Suprapubic skin (tissue), 3 donors: ENCODE data around the gene CEBPG.

Experiments
- CTCF ChIP-seq, 2 donors: fragments of 200-600 bp in 1 of 2; fragments of 450-650 bp in 1 of 2; sonication (generic) in 1 of 2; IDR thresholded peaks; one replicate each; pipeline ENCODE4 v1.5.1; 2016 to 2019; ENCODE audit warnings: antibody characterized with exemption in 2 of 2, mild to moderate bottlenecking in 1 of 2, moderate library complexity in 1 of 2
- EP300 ChIP-seq: sonication (generic); formaldehyde crosslinking; IDR thresholded peaks from one replicate; pipeline ENCODE4 v1.6.1; 2017; ENCODE audit warnings: antibody characterized with exemption

DNA sequence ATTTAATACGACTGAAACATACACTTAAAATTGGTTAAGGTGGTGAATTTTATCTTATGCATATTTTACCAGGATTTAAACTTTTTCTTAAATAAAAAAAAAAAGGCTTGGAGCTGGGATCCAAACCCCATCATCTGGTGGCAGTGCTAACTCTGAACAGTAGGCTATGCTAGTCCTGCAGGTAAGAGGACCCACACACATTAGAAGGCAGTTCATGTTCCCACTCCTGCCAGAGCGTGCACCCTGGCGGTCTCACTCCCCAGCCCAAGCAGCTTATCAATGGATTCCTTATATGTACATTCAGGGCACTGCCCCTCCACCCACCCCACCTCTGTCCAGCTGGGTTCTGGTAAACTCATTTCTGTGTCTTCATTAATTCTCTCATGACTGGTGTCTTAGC lies 39.9 kb upstream of the CEBPG start:
- TF ChIP-seq CTCF (IDR thresholded peaks at IDR 0.05): no peak
- TF ChIP-seq EP300: no peak
